H7 (cell line): ENCODE measurements around the gene CHODL. TPM values are rescaled to one million over a fixed set of nuclear protein-coding genes. Genes with fewer than 3 reads are reported as not detected.

Source experiments
- DNase-seq: peaks from one replicate; pipeline ENCODE4 v3.0.0; 2012
- H3K27me3 ChIP-seq: 2 replicates; pipeline ENCODE4 v1.6.0; 2011; ENCODE audit warnings: mild to moderate bottlenecking, low read length; ENCODE audit not compliant: control insufficient read depth, insufficient read depth
- H3K36me3 ChIP-seq: replicated peaks from 2 replicates; pipeline ENCODE4 v1.5.1; 2011; ENCODE audit warnings: low read length; ENCODE audit not compliant: control insufficient read depth, insufficient read depth
- H3K4me3 ChIP-seq: 2 replicates; pipeline ENCODE4 v1.5.1; 2011; ENCODE audit warnings: low read depth, mild to moderate bottlenecking, control low read depth, low read length, moderate library complexity; ENCODE audit not compliant: insufficient read depth
- total RNA-seq: library from RNA; depleted of rRNA; stranded (reverse); fragments of >200 nt; shearing (Covaris generic); gene quantifications from 2 replicates; pipeline ENCODE4 v1.2.3, GENCODE V29; 2014; rRNA removed

Gene CHODL
- 15.8 and 21.8 TPM in 2 replicates for total RNA-seq

GRCh38 chr21:18244671-18245463 is at the start of gene CHODL:
Gene CHODL, plus strand, starts transcription at chr21:18244833. Its CDS starts 391 bp downstream, at chr21:18245224.
- peak; percentile 43 for DNase-seq
- Histone ChIP-seq H3K36me3 (no peaks in the 10 kb centered on the region), H3K4me3 (peak within 1 kb of the TSS; percentile 49), H3K27me3 (peaks cover 41% of the 10 kb centered on the region)

GRCh38 chr21:18204931-18205330 is 39.7 kb upstream of the CHODL start:
- no peak overlapping the region for H3K4me3 ChIP-seq
- no peak for DNase-seq
- no peaks in the 10 kb centered on the region for H3K27me3 ChIP-seq
- no peaks in the 10 kb centered on the region for H3K36me3 ChIP-seq

- DNase-seq, result no peak
- Histone ChIP-seq H3K4me3 (no peak overlapping the region), H3K27me3 (no peaks in the 10 kb centered on the region), H3K36me3 (no peaks in the 10 kb centered on the region)
These were observed 26.3 kb upstream of the CHODL start for GRCh38 chr21:18218331-18218730.

- no peaks in the 10 kb centered on the region for H3K36me3 ChIP-seq
- no peak overlapping the region for H3K4me3 ChIP-seq
- DNase-seq, result no peak
- no peaks in the 10 kb centered on the region for H3K27me3 ChIP-seq
These were observed 24.1 kb upstream of the CHODL start for GRCh38 chr21:18220498-18220897.

- Histone ChIP-seq H3K4me3 (no peak overlapping the region), H3K27me3 (no peaks in the 10 kb centered on the region), H3K36me3 (no peaks in the 10 kb centered on the region)
- no peak for DNase-seq
These were observed 22.3 kb upstream of the CHODL start for GRCh38 chr21:18222346-18222745.

GRCh38 chr21:18228060-18228739 is 16.4 kb upstream of the CHODL start:
- no peak overlapping the region for H3K4me3 ChIP-seq
- no peaks in the 10 kb centered on the region for H3K27me3 ChIP-seq
- DNase-seq, result no peak
- H3K36me3 ChIP-seq, result no peaks in the 10 kb centered on the region

- Histone ChIP-seq H3K36me3 (no peaks in the 10 kb centered on the region), H3K4me3 (no peak overlapping the region), H3K27me3 (no peaks in the 10 kb centered on the region)
- DNase-seq, result no peak
These were observed 9.1 kb upstream of the CHODL start for GRCh38 chr21:18235545-18235944.

- DNase-seq, result peak; percentile 26
- peaks cover 41% of the 10 kb centered on the region for H3K27me3 ChIP-seq
These were observed 883 bp downstream of the CHODL start for GRCh38 chr21:18245464-18245967.

GRCh38 chr21:18248171-18248570 is 3.5 kb downstream of the CHODL start:
- DNase-seq, result no peak
- Histone ChIP-seq H3K27me3 (peaks cover 36% of the 10 kb centered on the region), H3K4me3 (no peak overlapping the region)

More at GRCh38 chr21:18245464-18245967, 883 bp downstream of the CHODL start:
- Histone ChIP-seq H3K4me3 (peak overlapping the region; percentile 49), H3K36me3 (no peaks in the 10 kb centered on the region)

GRCh38 chr21:18249672-18250071 is 5.0 kb downstream of the CHODL start:
- H3K4me3 ChIP-seq, result no peak overlapping the region
- H3K27me3 ChIP-seq, result peaks cover 21% of the 10 kb centered on the region
- no peaks in the 10 kb centered on the region for H3K36me3 ChIP-seq
- DNase-seq, result peak; percentile 5

More at GRCh38 chr21:18248171-18248570, 3.5 kb downstream of the CHODL start:
- no peaks in the 10 kb centered on the region for H3K36me3 ChIP-seq

- Histone ChIP-seq H3K36me3 (no peaks in the 10 kb centered on the region), H3K27me3 (peaks cover 7% of the 10 kb centered on the region; the same call in 1 of the 2 replicates), H3K4me3 (no peak overlapping the region)
- no peak for DNase-seq
These were observed 6.4 kb downstream of the CHODL start for GRCh38 chr21:18251065-18251464.

GRCh38 chr21:18252256-18252655 is 7.6 kb downstream of the CHODL start:
- Histone ChIP-seq H3K36me3 (no peaks in the 10 kb centered on the region), H3K4me3 (no peak overlapping the region), H3K27me3 (no peaks in the 10 kb centered on the region)
- no peak for DNase-seq

- DNase-seq, result no peak
- Histone ChIP-seq H3K27me3 (no peaks in the 10 kb centered on the region), H3K36me3 (no peaks in the 10 kb centered on the region), H3K4me3 (no peak overlapping the region)
These were observed 8.0 kb downstream of the CHODL start for GRCh38 chr21:18252680-18253079.

GRCh38 chr21:18253221-18253620 is 8.6 kb downstream of the CHODL start:
- Histone ChIP-seq H3K36me3 (no peaks in the 10 kb centered on the region), H3K4me3 (no peak overlapping the region), H3K27me3 (no peaks in the 10 kb centered on the region)
- DNase-seq, result no peak

GRCh38 chr21:18253799-18254198 is 9.2 kb downstream of the CHODL start:
- Histone ChIP-seq H3K4me3 (no peak overlapping the region), H3K27me3 (no peaks in the 10 kb centered on the region), H3K36me3 (no peaks in the 10 kb centered on the region)
- no peak for DNase-seq
